Smooth muscle cell (in vitro differentiated cells): ENCODE measurements around the gene ARMH4. TPM values are rescaled to one million over a fixed set of nuclear protein-coding genes. Genes with fewer than 3 reads are reported as not detected.

Source experiments
- DNase-seq: peaks from one replicate; lab custom pipeline; 2025; ENCODE audit not compliant: unreplicated experiment; lab: John Stamatoyannopoulos, UW
- H2AFZ ChIP-seq: fragments of 200-600 bp; sonication (generic); 2 replicates; pipeline ENCODE4 v1.6.0; 2016; ENCODE audit warnings: antibody characterized with exemption, low read depth, mild to moderate bottlenecking
- H3F3A ChIP-seq: fragments of 200-600 bp; sonication (generic); 2 replicates; pipeline ENCODE4 v1.6.0; 2017; ENCODE audit warnings: antibody characterized with exemption, low read depth
- H3K27ac ChIP-seq: fragments of 200-600 bp; sonication (generic); 2 replicates; pipeline ENCODE4 v1.5.1; 2016; ENCODE audit warnings: low read depth, mild to moderate bottlenecking
- H3K27me3 ChIP-seq: fragments of 200-600 bp; sonication (generic); 2 replicates; pipeline ENCODE4 v1.6.1; 2016; ENCODE audit warnings: low read depth, mild to moderate bottlenecking
- H3K36me3 ChIP-seq: fragments of 200-600 bp; sonication (generic); 2 replicates; pipeline ENCODE4 v1.5.1; 2016; ENCODE audit warnings: low read depth
- H3K4me1 ChIP-seq: fragments of 200-600 bp; sonication (generic); 2 replicates; pipeline ENCODE4 v1.5.1; 2016; ENCODE audit warnings: low read depth
- H3K4me2 ChIP-seq: fragments of 200-600 bp; sonication (generic); 2 replicates; pipeline ENCODE4 v1.6.0; 2016; ENCODE audit warnings: mild to moderate bottlenecking
- H3K4me3 ChIP-seq: fragments of 200-600 bp; sonication (generic); 2 replicates; pipeline ENCODE4 v1.5.1; 2016; ENCODE audit warnings: mild to moderate bottlenecking
- H3K79me2 ChIP-seq: fragments of 200-600 bp; sonication (generic); 2 replicates; pipeline ENCODE4 v1.6.0; 2016; ENCODE audit warnings: low read depth, mild to moderate bottlenecking
- H3K9ac ChIP-seq: fragments of 200-600 bp; sonication (generic); 2 replicates; pipeline ENCODE4 v1.6.0; 2016; ENCODE audit warnings: low read depth
- H3K9me3 ChIP-seq: fragments of 200-600 bp; sonication (generic); replicated peaks from 2 replicates; pipeline ENCODE4 v1.5.1; 2016; ENCODE audit warnings: low read depth
- H4K20me1 ChIP-seq: fragments of 200-600 bp; sonication (generic); 2 replicates; pipeline ENCODE4 v1.6.0; 2016; ENCODE audit warnings: low read depth
- CTCF ChIP-seq: fragments of 200-600 bp; sonication (generic); IDR thresholded peaks from 2 replicates; pipeline ENCODE4 v1.5.1; 2017; ENCODE audit warnings: borderline replicate concordance, mild to moderate bottlenecking, antibody characterized with exemption; ENCODE audit not compliant: insufficient read depth, poor library complexity, severe bottlenecking
- WGBS: methylation state at CpG from one replicate; pipeline ENCODE4 v1.1.7; 2016; ENCODE audit warnings: low lambda C conversion rate; 5-methylcytosine and 5-hydroxymethylcytosine counted together
- polyA plus RNA-seq: library from polyadenylated mRNA; unstranded; fragments of >200 nt; fragmentation: Nextera tagmentation; extraction: Ambion mirVana; gene quantifications from 2 replicates; pipeline ENCODE4 v1.2.1, GENCODE V29; 2016
- total RNA-seq: library from RNA; depleted of rRNA; stranded (reverse); fragments of >200 nt; gene quantifications from 2 replicates; pipeline ENCODE4 v1.2.3, GENCODE V29; 2014

ARMH4 gene
- total and polyA plus RNA-seq, 2 experiments from 2014 or later: 12.9 to 14.7 TPM

DNA sequence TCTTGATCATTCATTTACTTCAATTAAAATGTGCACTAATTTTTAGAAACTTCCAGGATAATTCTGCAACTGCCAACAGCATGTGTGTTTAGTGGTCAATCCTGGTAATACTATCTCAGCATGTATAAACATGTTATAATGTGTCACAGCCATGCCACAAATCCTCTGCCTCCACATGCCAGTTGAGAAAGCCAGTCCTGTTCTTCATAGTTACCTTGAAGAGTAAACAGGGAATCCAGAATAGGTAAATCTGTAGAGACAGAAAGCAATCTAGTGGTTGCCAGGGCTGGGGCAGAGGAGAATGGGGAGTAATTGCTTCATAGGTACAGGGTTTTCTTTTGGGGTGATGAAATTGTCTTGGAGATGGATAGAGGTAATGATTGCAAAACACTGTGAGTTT, 85.9 kb downstream of the ARMH4 start:
- Histone ChIP-seq H3K36me3 (no peaks in the 10 kb centered on the region), H3K4me1 (no peaks in the 10 kb centered on the region), H3K4me3 (no peak overlapping the region)

DNA sequence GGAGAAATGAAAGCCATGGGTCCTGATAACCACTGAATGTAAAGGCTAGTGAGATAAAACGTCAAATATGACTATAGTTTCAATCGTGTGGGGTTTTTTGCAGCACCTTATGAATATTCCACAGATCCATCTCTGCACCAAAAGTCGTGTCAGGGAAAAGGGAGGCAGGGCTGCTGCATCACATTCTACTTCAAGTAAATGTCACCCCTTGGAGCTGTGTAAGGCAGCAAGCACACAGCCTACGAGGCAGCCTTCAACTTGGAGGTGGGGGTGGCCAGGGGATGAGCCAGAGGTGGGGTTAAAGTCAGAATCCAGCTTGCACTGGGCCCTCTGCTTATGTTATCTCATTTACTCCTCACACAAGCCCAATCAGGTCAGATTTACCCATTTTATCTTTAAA, 90.4 kb downstream of the ARMH4 start:
- Histone ChIP-seq H3K4me3 (no peak overlapping the region), H3K9me3 (no peaks in the 10 kb centered on the region), H3K4me2 (no peak overlapping the region), H3K79me2 (no peaks in the 10 kb centered on the region), H3F3A (no peaks in the 10 kb centered on the region), H3K27me3 (no peaks in the 10 kb centered on the region), H4K20me1 (no peaks in the 10 kb centered on the region), H3K27ac (no peak overlapping the region), H2AFZ (no peak overlapping the region), H3K36me3 (no peaks in the 10 kb centered on the region), H3K4me1 (no peaks in the 10 kb centered on the region), H3K9ac (no peak overlapping the region)
- no peak for TF ChIP-seq CTCF
- 84% methylated on average over 4 of the region's 4 CpGs for WGBS
- no peak for DNase-seq

More for the DNA sequence above, 85.9 kb downstream of the ARMH4 start:
- Histone ChIP-seq H3K9me3 (no peaks in the 10 kb centered on the region), H2AFZ (no peak overlapping the region), H3F3A (no peaks in the 10 kb centered on the region), H3K27me3 (no peaks in the 10 kb centered on the region), H3K9ac (no peak overlapping the region), H3K4me2 (no peak overlapping the region), H4K20me1 (no peaks in the 10 kb centered on the region), H3K79me2 (no peaks in the 10 kb centered on the region), H3K27ac (no peak overlapping the region)
- no peak for DNase-seq
- no peak for TF ChIP-seq CTCF

DNA sequence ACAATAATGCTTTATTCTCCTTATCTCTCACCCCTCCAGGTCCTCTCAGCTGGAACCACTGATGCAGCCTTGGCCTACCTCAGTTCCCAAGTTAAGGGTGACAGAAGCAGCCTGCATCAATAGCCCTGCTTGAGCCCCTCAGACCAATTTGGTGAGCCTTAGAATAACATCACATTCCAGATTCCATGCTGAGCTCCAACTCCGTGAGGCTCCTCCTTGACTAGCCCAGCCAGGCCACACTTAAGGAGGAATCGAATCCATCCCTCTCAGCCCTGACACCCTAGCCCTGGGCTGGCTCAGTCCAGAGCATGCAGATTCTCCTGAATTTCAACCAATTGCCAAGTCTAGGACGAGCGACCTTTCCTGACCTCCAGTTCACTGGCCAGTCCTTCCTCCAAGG, 91.1 kb downstream of the ARMH4 start:
- WGBS: 91% methylated on average over 4 of the region's 4 CpGs
- TF ChIP-seq CTCF: no peak

DNA sequence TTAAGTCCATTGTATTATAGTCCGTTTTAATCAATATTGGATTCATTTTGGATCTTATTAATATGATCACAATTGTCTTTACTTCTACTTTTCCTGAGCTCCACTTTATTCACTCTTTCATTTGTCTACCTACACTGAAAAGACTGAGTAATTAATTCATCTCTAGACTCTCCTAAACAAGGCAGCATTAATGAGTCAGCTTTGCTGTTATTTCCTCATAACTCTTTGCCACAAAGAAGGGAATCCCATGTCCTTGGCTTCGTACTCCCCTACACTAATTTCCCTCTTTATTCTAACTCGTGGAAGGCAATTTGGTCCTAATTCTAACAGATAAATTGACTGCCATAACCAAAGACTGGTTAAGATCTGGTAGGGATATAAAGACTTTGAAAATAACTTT, 91.9 kb downstream of the ARMH4 start:
- no peak for TF ChIP-seq CTCF
- Histone ChIP-seq H3K9me3 (no peaks in the 10 kb centered on the region), H3K36me3 (no peaks in the 10 kb centered on the region), H3K4me2 (peak overlapping the region; percentile 29), H2AFZ (no peak overlapping the region), H3K27ac (no peak overlapping the region), H3K79me2 (no peaks in the 10 kb centered on the region), H3F3A (no peaks in the 10 kb centered on the region), H3K27me3 (no peaks in the 10 kb centered on the region), H3K4me3 (no peak overlapping the region), H3K9ac (no peak overlapping the region), H4K20me1 (no peaks in the 10 kb centered on the region), H3K4me1 (no peaks in the 10 kb centered on the region)
- 47% methylated on average over 3 of the region's 3 CpGs for WGBS
- no peak for DNase-seq

More for the DNA sequence above, 91.1 kb downstream of the ARMH4 start:
- Histone ChIP-seq H3K4me2 (no peak overlapping the region), H3K27me3 (no peaks in the 10 kb centered on the region), H3K27ac (no peak overlapping the region), H3K9ac (no peak overlapping the region), H3K9me3 (no peaks in the 10 kb centered on the region), H3F3A (no peaks in the 10 kb centered on the region), H3K79me2 (no peaks in the 10 kb centered on the region), H3K4me1 (no peaks in the 10 kb centered on the region), H3K36me3 (no peaks in the 10 kb centered on the region), H3K4me3 (no peak overlapping the region), H2AFZ (no peak overlapping the region), H4K20me1 (no peaks in the 10 kb centered on the region)
- DNase-seq: no peak
